GM12891 (cell line): Measurements from ENCODE around the gene PLA2G2D.

ENCODE experiments used
- DNase-seq: peaks from one replicate; pipeline ENCODE4 v3.0.0; 2011; ENCODE audit warnings: low spot score; ENCODE audit not compliant: insufficient read length
- FAIRE-seq: peaks from 2 replicates; lab custom pipeline; 2011; peaks lifted over from hg19 to GRCh38; lab: Jason Lieb, UNC
- PAX5 ChIP-seq: IDR thresholded peaks from 2 replicates; pipeline ENCODE4 v1.6.1; 2011; ENCODE audit warnings: low read length, moderate library complexity, mild to moderate bottlenecking; ENCODE audit not compliant: insufficient read depth, severe bottlenecking
- POLR2A ChIP-seq: IDR thresholded peaks from 2 replicates; pipeline ENCODE4 v1.6.1; 2011; ENCODE audit warnings: low read depth, low read length, control low read depth
- POLR2AphosphoS5 ChIP-seq: IDR thresholded peaks from 2 replicates; pipeline ENCODE4 v1.6.1; 2011; ENCODE audit warnings: low read depth, low read length, control low read depth
- POU2F2 ChIP-seq: IDR thresholded peaks from 2 replicates; pipeline ENCODE4 v1.6.1; 2011; ENCODE audit warnings: low read depth, mild to moderate bottlenecking, control low read depth, low read length, moderate library complexity
- SPI1 ChIP-seq: IDR thresholded peaks from 2 replicates; pipeline ENCODE4 v1.6.1; 2011; ENCODE audit warnings: low read depth, low read length, control low read depth
- TAF1 ChIP-seq: IDR thresholded peaks from 2 replicates; pipeline ENCODE4 v1.6.1; 2011; ENCODE audit warnings: low read depth, low read length, control low read depth

The PLA2G2D gene

GRCh38 chr1:20154301-20154831 lies 35.0 kb upstream of the PLA2G2D start:
- DNase-seq (no peak), FAIRE-seq (no peak)
- TF ChIP-seq TAF1 (no peak), POU2F2 (no peak), PAX5 (no peak), SPI1 (no peak), POLR2A (no peak)

DNA sequence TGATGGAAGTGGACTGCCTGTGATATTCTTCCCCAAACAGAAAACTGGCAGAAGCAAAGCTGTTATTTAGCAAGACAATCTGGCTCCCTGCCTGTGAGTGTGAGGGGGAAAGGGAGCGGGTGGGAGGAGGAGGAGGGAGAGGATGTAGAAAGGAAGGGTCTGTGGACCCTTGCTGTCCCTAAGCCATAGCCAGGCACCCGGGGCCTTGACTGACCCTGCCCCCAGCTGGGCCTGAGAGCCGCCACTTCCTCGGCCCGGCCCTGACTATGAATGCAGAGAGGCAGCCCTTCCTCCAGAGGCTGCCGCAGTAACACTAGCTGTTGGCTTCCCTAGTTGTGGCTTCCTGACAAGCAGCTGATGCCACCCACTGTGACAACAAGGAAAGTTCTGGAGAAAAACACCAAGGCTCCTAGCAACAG lies 33.7 kb upstream of the PLA2G2D start:
- no peak for FAIRE-seq
- TF ChIP-seq POU2F2, result no peak
- no peak for DNase-seq

GRCh38 chr1:20152599-20152930 lies 33.2 kb upstream of the PLA2G2D start:
- DNase-seq (no peak), FAIRE-seq (peak; percentile 13)
- TF ChIP-seq SPI1 (no peak), POU2F2 (no peak), PAX5 (no peak), POLR2A (no peak), TAF1 (no peak), POLR2AphosphoS5 (no peak)

GRCh38 chr1:20151906-20152598 lies 32.7 kb upstream of the PLA2G2D start:
- peak; percentile 88 for FAIRE-seq
- TF ChIP-seq TAF1 (no peak), POU2F2 (no peak), POLR2AphosphoS5 (no peak), POLR2A (no peak)
- DNase-seq, result peak; percentile 93

GRCh38 chr1:20150969-20151368 lies 31.6 kb upstream of the PLA2G2D start:
- TF ChIP-seq PAX5, result no peak
- TF ChIP-seq POLR2A, result no peak
- no peak for TF ChIP-seq POLR2AphosphoS5
- no peak for TF ChIP-seq SPI1
- TF ChIP-seq POU2F2, result no peak
- DNase-seq, result no peak
- FAIRE-seq, result no peak

- DNase-seq, result no peak
- no peak for FAIRE-seq
- TF ChIP-seq POLR2AphosphoS5 (no peak), SPI1 (no peak), POLR2A (no peak), PAX5 (no peak), TAF1 (no peak), POU2F2 (no peak)
Observed at GRCh38 chr1:20150326-20150705, 31.0 kb upstream of the PLA2G2D start.

DNA sequence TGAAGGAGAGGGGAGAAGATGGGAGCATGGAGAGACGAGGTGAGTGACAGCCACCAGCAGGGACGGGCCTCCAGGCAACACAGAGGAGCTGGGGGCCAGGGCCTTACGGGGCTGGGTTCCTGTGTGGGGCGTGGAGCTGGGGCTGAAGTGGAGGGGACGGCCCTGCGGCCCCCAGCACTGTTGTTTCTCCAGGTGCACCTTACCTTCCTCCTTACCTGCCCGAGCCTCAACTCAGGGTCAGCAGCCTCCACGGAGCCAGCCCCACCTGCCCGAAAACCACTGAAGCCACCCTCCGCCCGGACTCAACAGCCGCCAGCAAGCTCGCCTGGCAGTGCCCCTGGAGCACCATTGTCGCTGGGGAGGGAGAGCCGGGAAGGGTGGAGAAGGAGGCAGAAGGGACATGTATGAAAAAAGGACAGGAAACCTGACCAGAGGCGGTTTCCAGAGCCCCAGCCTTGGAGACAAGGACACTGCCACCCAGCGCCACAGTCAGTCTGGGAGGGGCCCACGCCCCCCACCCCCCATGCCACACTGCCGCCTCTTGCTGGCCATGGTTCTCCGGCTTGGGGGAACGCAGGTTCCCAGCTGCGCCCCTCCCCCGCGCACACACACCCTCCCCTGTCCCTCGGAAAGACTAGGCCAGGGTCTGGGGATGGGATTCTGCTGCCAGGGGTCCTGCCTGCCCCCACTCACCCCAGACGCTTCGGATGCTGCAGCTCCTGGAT lies 30.4 kb upstream of the PLA2G2D start:
- DNase-seq (no peak), FAIRE-seq (no peak)
- TF ChIP-seq POLR2A, result no peak
- TF ChIP-seq TAF1, result no peak
- no peak for TF ChIP-seq PAX5
- no peak for TF ChIP-seq POU2F2
- TF ChIP-seq SPI1, result no peak
- no peak for TF ChIP-seq POLR2AphosphoS5

GRCh38 chr1:20148571-20149500 lies 29.5 kb upstream of the PLA2G2D start:
- TF ChIP-seq SPI1 (no peak), PAX5 (no peak), POLR2A (no peak), POU2F2 (no peak), TAF1 (no peak), POLR2AphosphoS5 (no peak)
- no peak for FAIRE-seq
- no peak for DNase-seq

- DNase-seq (no peak), FAIRE-seq (no peak)
- TF ChIP-seq SPI1, result no peak
- TF ChIP-seq POLR2A, result no peak
- no peak for TF ChIP-seq POLR2AphosphoS5
- no peak for TF ChIP-seq PAX5
- TF ChIP-seq POU2F2, result no peak
- TF ChIP-seq TAF1, result no peak
Observed at GRCh38 chr1:20147846-20148570, 28.7 kb upstream of the PLA2G2D start.
